ENCODE results near the gene UGT1A1. TPM values are rescaled to one million over a fixed set of nuclear protein-coding genes. Genes with fewer than 3 reads are reported as not detected.
"Not testable (repeated sequence)": the region's sequence is repeated elsewhere in the genome, so short reads cannot be mapped to it uniquely, and the experiment has no call there.

Gene UGT1A1
- total RNA-seq: not detected in 2 replicates

- Mint-ChIP-seq H3K4me3 (no peak within 1 kb of the TSS), H3K9me3 (no peaks in the 10 kb centered on the region), H3K36me3 (ENCODE audit: low read depth) (no peaks in the 10 kb centered on the region), H3K4me1 (ENCODE audit: low read depth) (no peaks in the 10 kb centered on the region), H3K27ac (no peak within 1 kb of the TSS), H3K27me3 (ENCODE audit: insufficient read depth) (peaks cover 2% of the 10 kb centered on the region)
- no peak for DNase-seq (ENCODE audit: low spot score)
- intact Hi-C loops (cut with micrococcal nuclease): no loop called here
These were observed at the start of gene UGT1A1 for GRCh38 chr2:233760043-233760442. TSS of gene UGT1A1 (plus strand) at chr2:233760270. CDS start at chr2:233760288, 18 bp downstream.

GRCh38 chr2:233711312-233712008 lies 48.6 kb upstream of the UGT1A1 start:
- Mint-ChIP-seq H3K4me3 (no peak overlapping the region), H3K27me3 (ENCODE audit: insufficient read depth) (peaks cover 11% of the 10 kb centered on the region), H3K36me3 (ENCODE audit: low read depth) (no peaks in the 10 kb centered on the region), H3K9me3 (no peaks in the 10 kb centered on the region), H3K27ac (no peak overlapping the region), H3K4me1 (ENCODE audit: low read depth) (no peaks in the 10 kb centered on the region)
- DNase-seq (ENCODE audit: low spot score): peak; percentile 40
- intact Hi-C loops (cut with micrococcal nuclease): loop anchor here (2.0 to 5.0 kb wide), 2 partner anchors 307 to 1104 kb away; no protein-coding TSS in a partner anchor

GRCh38 chr2:233712611-233713261 lies 47.3 kb upstream of the UGT1A1 start, which contains the start of gene UGT1A5:
TSS of gene UGT1A5 (plus strand) at chr2:233712907. CDS start at chr2:233712992, 85 bp downstream.
- H3K27me3 Mint-ChIP-seq (ENCODE audit: insufficient read depth): peaks cover 11% of the 10 kb centered on the region
- no peak within 1 kb of the TSS for H3K4me3 Mint-ChIP-seq
- intact Hi-C loops (cut with micrococcal nuclease): loop anchor here (5.0 kb wide), 1 partner anchor 1105 kb away; no protein-coding TSS in a partner anchor
- no peak within 1 kb of the TSS for H3K27ac Mint-ChIP-seq
- DNase-seq (ENCODE audit: low spot score): no peak
- H3K9me3 Mint-ChIP-seq: no peaks in the 10 kb centered on the region
- H3K4me1 Mint-ChIP-seq (ENCODE audit: low read depth): no peaks in the 10 kb centered on the region
- H3K36me3 Mint-ChIP-seq (ENCODE audit: low read depth): no peaks in the 10 kb centered on the region

GRCh38 chr2:233713262-233713615 lies 46.8 kb upstream of the UGT1A1 start:
- H3K36me3 Mint-ChIP-seq (ENCODE audit: low read depth): no peaks in the 10 kb centered on the region
- H3K9me3 Mint-ChIP-seq: no peaks in the 10 kb centered on the region
- no peak for DNase-seq (ENCODE audit: low spot score)
- H3K27ac Mint-ChIP-seq: no peak overlapping the region
- H3K4me1 Mint-ChIP-seq (ENCODE audit: low read depth): no peaks in the 10 kb centered on the region
- H3K4me3 Mint-ChIP-seq: no peak overlapping the region
- H3K27me3 Mint-ChIP-seq (ENCODE audit: insufficient read depth): peaks cover 13% of the 10 kb centered on the region
- intact Hi-C loops (cut with micrococcal nuclease): loop anchor here (5.0 kb wide), 1 partner anchor 1106 kb away; no protein-coding TSS in a partner anchor

GRCh38 chr2:233714121-233714520 lies 45.9 kb upstream of the UGT1A1 start:
- Mint-ChIP-seq H3K27me3 (ENCODE audit: insufficient read depth) (peaks cover 16% of the 10 kb centered on the region), H3K4me1 (ENCODE audit: low read depth) (no peaks in the 10 kb centered on the region), H3K36me3 (ENCODE audit: low read depth) (no peaks in the 10 kb centered on the region), H3K27ac (no peak overlapping the region), H3K9me3 (no peaks in the 10 kb centered on the region), H3K4me3 (no peak overlapping the region)
- intact Hi-C loops (cut with micrococcal nuclease): loop anchor here (5.0 kb wide), 1 partner anchor 1107 kb away; no protein-coding TSS in a partner anchor
- no peak for DNase-seq (ENCODE audit: low spot score)

GRCh38 chr2:233718552-233718951 lies 41.5 kb upstream of the UGT1A1 start, which contains the start of gene UGT1A4:
TSS of gene UGT1A4 (plus strand) at chr2:233718736. CDS start at chr2:233718821, 85 bp downstream.
- intact Hi-C loops (cut with micrococcal nuclease): no loop called here
- H3K9me3 Mint-ChIP-seq: no peaks in the 10 kb centered on the region
- peaks cover 11% of the 10 kb centered on the region for H3K27me3 Mint-ChIP-seq (ENCODE audit: insufficient read depth)
- no peaks in the 10 kb centered on the region for H3K4me1 Mint-ChIP-seq (ENCODE audit: low read depth)
- no peak for DNase-seq (ENCODE audit: low spot score)
- no peak within 1 kb of the TSS for H3K4me3 Mint-ChIP-seq
- H3K36me3 Mint-ChIP-seq (ENCODE audit: low read depth): no peaks in the 10 kb centered on the region
- H3K27ac Mint-ChIP-seq: no peak within 1 kb of the TSS

- H3K9me3 Mint-ChIP-seq: no peaks in the 10 kb centered on the region
- H3K36me3 Mint-ChIP-seq (ENCODE audit: low read depth): no peaks in the 10 kb centered on the region
- no peaks in the 10 kb centered on the region for H3K4me1 Mint-ChIP-seq (ENCODE audit: low read depth)
- H3K4me3 Mint-ChIP-seq: no peak within 1 kb of the TSS
- intact Hi-C loops (cut with micrococcal nuclease): no loop called here
- no peak for DNase-seq (ENCODE audit: low spot score)
- H3K27me3 Mint-ChIP-seq (ENCODE audit: insufficient read depth): peaks cover 2% of the 10 kb centered on the region
- H3K27ac Mint-ChIP-seq: no peak within 1 kb of the TSS
These were observed 31.3 kb upstream of the UGT1A1 start, which contains the start of gene UGT1A3 for GRCh38 chr2:233728723-233729301. TSS of gene UGT1A3 (plus strand) at chr2:233729042. CDS start at chr2:233729127, 85 bp downstream.

- H3K4me1 Mint-ChIP-seq (ENCODE audit: low read depth); H3K4me3 Mint-ChIP-seq; intact Hi-C loops (cut with micrococcal nuclease); H3K36me3 Mint-ChIP-seq (ENCODE audit: low read depth); H3K27ac Mint-ChIP-seq; DNase-seq (ENCODE audit: low spot score); H3K9me3 Mint-ChIP-seq; H3K27me3 Mint-ChIP-seq (ENCODE audit: insufficient read depth): not testable (repeated sequence)
These were observed 23.0 kb upstream of the UGT1A1 start for GRCh38 chr2:233736868-233737653.

GRCh38 chr2:233740870-233741269 lies 19.2 kb upstream of the UGT1A1 start:
- Mint-ChIP-seq H3K4me1 (ENCODE audit: low read depth) (no peaks in the 10 kb centered on the region), H3K36me3 (ENCODE audit: low read depth) (no peaks in the 10 kb centered on the region), H3K27me3 (ENCODE audit: insufficient read depth) (no peaks in the 10 kb centered on the region), H3K9me3 (no peaks in the 10 kb centered on the region), H3K4me3 (no peak overlapping the region), H3K27ac (no peak overlapping the region)
- DNase-seq (ENCODE audit: low spot score): no peak
- intact Hi-C loops (cut with micrococcal nuclease): no loop called here

- H3K36me3 Mint-ChIP-seq (ENCODE audit: low read depth): no peaks in the 10 kb centered on the region
- no peaks in the 10 kb centered on the region for H3K9me3 Mint-ChIP-seq
- H3K4me3 Mint-ChIP-seq: no peak overlapping the region
- intact Hi-C loops (cut with micrococcal nuclease): no loop called here
- no peak for DNase-seq (ENCODE audit: low spot score)
- no peaks in the 10 kb centered on the region for H3K4me1 Mint-ChIP-seq (ENCODE audit: low read depth)
- no peaks in the 10 kb centered on the region for H3K27me3 Mint-ChIP-seq (ENCODE audit: insufficient read depth)
- no peak overlapping the region for H3K27ac Mint-ChIP-seq
These were observed 16.4 kb upstream of the UGT1A1 start for GRCh38 chr2:233743464-233744259.

GRCh38 chr2:233745073-233745755 lies 14.9 kb upstream of the UGT1A1 start:
- Mint-ChIP-seq H3K4me3 (no peak overlapping the region), H3K27me3 (ENCODE audit: insufficient read depth) (no peaks in the 10 kb centered on the region), H3K36me3 (ENCODE audit: low read depth) (no peaks in the 10 kb centered on the region), H3K9me3 (peaks cover 10% of the 10 kb centered on the region), H3K4me1 (ENCODE audit: low read depth) (no peaks in the 10 kb centered on the region), H3K27ac (no peak overlapping the region)
- no peak for DNase-seq (ENCODE audit: low spot score)
- intact Hi-C loops (cut with micrococcal nuclease): no loop called here

Data from activated T-helper 1 cell treated with anti-CD3 and anti-CD28 coated beads, Interleukin-12 subunit alpha, Interleukin-12 subunit beta, Interleukin-2, Interleukin-4 antibody, amounts not matched to agents 30 ng/mL and 10 ng/mL and 1 ng/mL, durations not matched to agents 14 hours and 24 hours and 36 hours (primary cell).